ENCODE results near the gene LY86. TPM values are rescaled to one million over a fixed set of nuclear protein-coding genes. Genes with fewer than 3 reads are reported as not detected.
"Not testable (repeated sequence)": the region's sequence is repeated elsewhere in the genome, so short reads cannot be mapped to it uniquely, and the experiment has no call there.

Gene LY86
- total and polyA plus RNA-seq, 2 experiments from 2014 or later = not detected

- H3K27ac ChIP-seq = no peak overlapping the region
Observed at GRCh38 chr6:6604566-6604965, 16.0 kb downstream of the LY86 start.

GRCh38 chr6:6605873-6606272 is 17.4 kb downstream of the LY86 start:
- Histone ChIP-seq H3K4me3 (no peak overlapping the region), H3K27ac (no peak overlapping the region), H3K36me3 (no peaks in the 10 kb centered on the region), H3K4me1 (ENCODE audit: low read depth) (no peaks in the 10 kb centered on the region), H3K27me3 (no peaks in the 10 kb centered on the region), H3K9me3 (ENCODE audit: low read depth) (no peaks in the 10 kb centered on the region)
- TF ChIP-seq, protein P1, sequence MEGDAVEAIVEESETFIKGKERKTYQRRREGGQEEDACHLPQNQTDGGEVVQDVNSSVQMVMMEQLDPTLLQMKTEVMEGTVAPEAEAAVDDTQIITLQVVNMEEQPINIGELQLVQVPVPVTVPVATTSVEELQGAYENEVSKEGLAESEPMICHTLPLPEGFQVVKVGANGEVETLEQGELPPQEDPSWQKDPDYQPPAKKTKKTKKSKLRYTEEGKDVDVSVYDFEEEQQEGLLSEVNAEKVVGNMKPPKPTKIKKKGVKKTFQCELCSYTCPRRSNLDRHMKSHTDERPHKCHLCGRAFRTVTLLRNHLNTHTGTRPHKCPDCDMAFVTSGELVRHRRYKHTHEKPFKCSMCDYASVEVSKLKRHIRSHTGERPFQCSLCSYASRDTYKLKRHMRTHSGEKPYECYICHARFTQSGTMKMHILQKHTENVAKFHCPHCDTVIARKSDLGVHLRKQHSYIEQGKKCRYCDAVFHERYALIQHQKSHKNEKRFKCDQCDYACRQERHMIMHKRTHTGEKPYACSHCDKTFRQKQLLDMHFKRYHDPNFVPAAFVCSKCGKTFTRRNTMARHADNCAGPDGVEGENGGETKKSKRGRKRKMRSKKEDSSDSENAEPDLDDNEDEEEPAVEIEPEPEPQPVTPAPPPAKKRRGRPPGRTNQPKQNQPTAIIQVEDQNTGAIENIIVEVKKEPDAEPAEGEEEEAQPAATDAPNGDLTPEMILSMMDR (IDR thresholded peaks at IDR 0.05; ENCODE audit: low read depth, low read length) = no peak
- no peak for DNase-seq (ENCODE audit: low read depth in 1 of 2, low spot score in 1 of 2)

More at GRCh38 chr6:6604566-6604965, 16.0 kb downstream of the LY86 start:
- H3K4me3 ChIP-seq = no peak overlapping the region
- H3K4me1 ChIP-seq (ENCODE audit: low read depth) = no peaks in the 10 kb centered on the region
- no peaks in the 10 kb centered on the region for H3K9me3 ChIP-seq (ENCODE audit: low read depth)
- TF ChIP-seq, protein P1 (IDR thresholded peaks at IDR 0.05; ENCODE audit: low read depth, low read length) = no peak
- no peak for DNase-seq (ENCODE audit: low read depth in 1 of 2, low spot score in 1 of 2)
- H3K27me3 ChIP-seq = no peaks in the 10 kb centered on the region
- no peaks in the 10 kb centered on the region for H3K36me3 ChIP-seq

DNA sequence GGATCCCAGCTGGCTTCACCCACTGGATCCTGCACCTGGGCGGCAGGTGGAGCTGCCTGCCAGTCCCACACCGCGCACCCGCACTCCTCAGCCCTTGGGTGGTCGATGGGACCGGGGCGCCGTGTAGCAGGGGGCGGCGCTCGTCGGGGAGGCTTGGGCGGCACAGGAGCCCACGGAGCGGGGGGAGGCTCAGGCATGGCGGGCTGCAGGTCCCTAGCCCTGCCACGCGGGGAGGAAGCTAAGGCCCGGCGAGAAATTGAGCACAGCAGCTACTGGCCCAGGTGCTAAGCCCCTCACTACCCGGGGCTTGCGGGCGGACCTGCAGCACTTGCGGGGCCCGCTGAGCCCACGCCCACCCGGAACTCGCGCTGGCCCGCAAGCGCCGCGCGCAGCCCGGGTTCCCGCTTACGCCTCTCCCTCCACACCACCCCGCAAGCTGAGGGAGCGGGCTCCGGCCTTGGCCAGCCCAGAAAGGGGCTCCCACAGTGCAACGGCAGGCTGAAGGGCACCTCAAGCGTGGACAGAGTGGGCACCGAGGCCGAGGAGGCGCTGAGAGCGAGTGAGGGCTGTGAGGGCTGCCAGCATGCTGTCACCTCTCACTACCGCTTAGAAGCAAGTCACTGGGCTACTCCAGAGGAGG is 18.0 kb downstream of the LY86 start:
- H3K36me3 ChIP-seq; H3K27me3 ChIP-seq; H3K4me1 ChIP-seq (ENCODE audit: low read depth); H3K4me3 ChIP-seq; DNase-seq (ENCODE audit: low read depth in 1 of 2, low spot score in 1 of 2); H3K9me3 ChIP-seq (ENCODE audit: low read depth); H3K27ac ChIP-seq: not testable (repeated sequence)

DNA sequence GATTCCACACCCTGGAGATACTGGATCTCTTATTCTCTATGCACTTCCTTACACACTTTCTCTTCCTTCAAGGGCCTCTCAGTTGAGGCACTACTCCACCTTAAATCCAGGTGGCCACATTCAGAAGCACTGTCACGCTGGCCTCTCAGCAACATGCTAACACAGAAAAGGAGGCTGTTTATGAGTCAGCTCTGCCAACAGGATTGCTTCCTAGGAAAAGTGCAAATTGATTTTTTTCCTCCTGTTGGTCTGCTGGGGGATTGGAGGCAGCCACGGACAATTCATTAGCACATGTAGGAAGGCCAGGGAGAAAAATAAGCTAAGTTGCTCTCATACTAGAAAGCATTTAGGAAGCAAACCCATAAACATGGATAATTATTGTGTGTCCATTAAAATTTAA is 20.9 kb downstream of the LY86 start:
- Histone ChIP-seq H3K36me3 (no peaks in the 10 kb centered on the region), H3K9me3 (ENCODE audit: low read depth) (no peaks in the 10 kb centered on the region), H3K4me3 (no peak overlapping the region), H3K27ac (no peak overlapping the region), H3K27me3 (no peaks in the 10 kb centered on the region), H3K4me1 (ENCODE audit: low read depth) (no peaks in the 10 kb centered on the region)
- TF ChIP-seq, protein P1 (IDR thresholded peaks at IDR 0.05; ENCODE audit: low read depth, low read length) = no peak
- DNase-seq (ENCODE audit: low read depth in 1 of 2, low spot score in 1 of 2) = no peak

- Histone ChIP-seq H3K9me3 (ENCODE audit: low read depth) (no peaks in the 10 kb centered on the region), H3K27ac (no peak overlapping the region), H3K36me3 (no peaks in the 10 kb centered on the region), H3K4me1 (ENCODE audit: low read depth) (no peaks in the 10 kb centered on the region), H3K27me3 (no peaks in the 10 kb centered on the region), H3K4me3 (no peak overlapping the region)
- TF ChIP-seq, protein P1 (IDR thresholded peaks at IDR 0.05; ENCODE audit: low read depth, low read length) = no peak
- DNase-seq (ENCODE audit: low read depth in 1 of 2, low spot score in 1 of 2) = no peak
Observed at GRCh38 chr6:6610031-6610591, 21.6 kb downstream of the LY86 start.

DNA sequence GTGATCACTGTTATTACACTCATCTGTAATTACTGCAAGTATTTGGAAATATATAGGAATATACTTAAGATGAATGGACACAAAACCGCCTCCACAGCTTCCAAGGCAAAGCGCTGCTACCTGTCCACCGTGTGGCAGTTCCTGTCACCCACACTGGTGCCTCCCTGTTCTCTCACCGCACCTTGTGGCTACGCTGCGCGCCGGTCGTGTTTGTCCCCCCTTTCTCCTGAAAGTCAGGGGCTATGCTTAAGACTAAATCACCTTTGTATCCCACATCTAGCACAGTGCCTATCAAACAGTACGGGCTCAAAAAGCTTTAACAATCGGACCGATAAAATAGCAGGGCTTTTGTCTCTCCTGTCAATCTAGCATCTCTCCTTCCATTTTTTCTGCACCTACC is 23.0 kb downstream of the LY86 start:
- DNase-seq (ENCODE audit: low read depth in 1 of 2, low spot score in 1 of 2) = no peak
- H3K27me3 ChIP-seq = no peaks in the 10 kb centered on the region
- no peak overlapping the region for H3K4me3 ChIP-seq
- TF ChIP-seq, protein P1 (IDR thresholded peaks at IDR 0.05; ENCODE audit: low read depth, low read length) = no peak
- H3K4me1 ChIP-seq (ENCODE audit: low read depth) = no peaks in the 10 kb centered on the region
- no peaks in the 10 kb centered on the region for H3K9me3 ChIP-seq (ENCODE audit: low read depth)
- H3K27ac ChIP-seq = no peak overlapping the region
- H3K36me3 ChIP-seq = no peaks in the 10 kb centered on the region
